Peyer's patch (tissue), 4 donors: Measurements from ENCODE around the gene SERPINA4. TPM values are rescaled to one million over a fixed set of nuclear protein-coding genes. Genes with fewer than 3 reads are reported as not detected.

Experiments
- DNase-seq, 3 donors: peaks; one replicate each; pipeline ENCODE4 v3.0.0-alpha.2; 2017 to 2019
- H3K27ac ChIP-seq, 4 donors: fragments of 200-600 bp; sonication (generic); one replicate each; pipeline ENCODE4 v1.5.1; 2016 to 2019
- H3K27me3 ChIP-seq, 2 donors: fragments of 200-600 bp; sonication (generic); one replicate each; pipeline ENCODE4 v1.5.1; 2019
- H3K36me3 ChIP-seq, 3 donors: fragments of 200-600 bp; sonication (generic); one replicate each; pipeline ENCODE4 v1.5.1; 2016 to 2019
- H3K4me1 ChIP-seq, 4 donors: fragments of 200-600 bp; sonication (generic); one replicate each; pipeline ENCODE4 v1.5.1; 2016 to 2019
- H3K4me3 ChIP-seq, 4 donors: fragments of 200-600 bp; sonication (generic); 1 replicate in 3 of 4; 2 replicates in 1 of 4; pipeline ENCODE4 v1.5.1; 2016 to 2019; ENCODE audit warnings: mild to moderate bottlenecking in 1 of 4
- H3K9me3 ChIP-seq, 4 donors: fragments of 200-600 bp; sonication (generic); one replicate each; pipeline ENCODE4 v1.5.1; 2016 to 2019; ENCODE audit warnings: mild to moderate bottlenecking in 1 of 4
- POLR2A ChIP-seq, 2 donors: fragments of 450-650 bp; IDR thresholded peaks; one replicate each; pipeline ENCODE4 v1.5.1; 2017; ENCODE audit warnings: antibody characterized with exemption in 2 of 2, mild to moderate bottlenecking in 2 of 2, moderate library complexity in 2 of 2
- total RNA-seq, 4 donors: library from RNA; depleted of rRNA; stranded (reverse); fragments of >200 nt; gene quantifications; one replicate each; pipeline ENCODE4 v1.1.0, GENCODE V29; 2016
- TF ChIP-seq, protein P1 (sequence below), 6 experiments: fragments of 450-650 bp in 4 of 6; fragments of 200-600 bp in 2 of 6; sonication (generic) in 1 of 6; IDR thresholded peaks; one replicate each; pipeline ENCODE4 v1.5.1; 2017 to 2019; ENCODE audit warnings: antibody characterized with exemption in 6 of 6, mild to moderate bottlenecking in 3 of 6, moderate library complexity in 1 of 6

SERPINA4 gene
- total RNA-seq, 4 donors from 2014 or later, result not detected

GRCh38 chr14:94532447-94532846 is 28.8 kb upstream of the SERPINA4 start:
- TF ChIP-seq, protein P1, sequence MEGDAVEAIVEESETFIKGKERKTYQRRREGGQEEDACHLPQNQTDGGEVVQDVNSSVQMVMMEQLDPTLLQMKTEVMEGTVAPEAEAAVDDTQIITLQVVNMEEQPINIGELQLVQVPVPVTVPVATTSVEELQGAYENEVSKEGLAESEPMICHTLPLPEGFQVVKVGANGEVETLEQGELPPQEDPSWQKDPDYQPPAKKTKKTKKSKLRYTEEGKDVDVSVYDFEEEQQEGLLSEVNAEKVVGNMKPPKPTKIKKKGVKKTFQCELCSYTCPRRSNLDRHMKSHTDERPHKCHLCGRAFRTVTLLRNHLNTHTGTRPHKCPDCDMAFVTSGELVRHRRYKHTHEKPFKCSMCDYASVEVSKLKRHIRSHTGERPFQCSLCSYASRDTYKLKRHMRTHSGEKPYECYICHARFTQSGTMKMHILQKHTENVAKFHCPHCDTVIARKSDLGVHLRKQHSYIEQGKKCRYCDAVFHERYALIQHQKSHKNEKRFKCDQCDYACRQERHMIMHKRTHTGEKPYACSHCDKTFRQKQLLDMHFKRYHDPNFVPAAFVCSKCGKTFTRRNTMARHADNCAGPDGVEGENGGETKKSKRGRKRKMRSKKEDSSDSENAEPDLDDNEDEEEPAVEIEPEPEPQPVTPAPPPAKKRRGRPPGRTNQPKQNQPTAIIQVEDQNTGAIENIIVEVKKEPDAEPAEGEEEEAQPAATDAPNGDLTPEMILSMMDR (IDR thresholded peaks at IDR 0.05), result no peak
- TF ChIP-seq POLR2A (IDR thresholded peaks at IDR 0.05), result no peak
- DNase-seq, result no peak
- Histone ChIP-seq H3K9me3 (no peaks in the 10 kb centered on the region), H3K27ac (no peak overlapping the region), H3K4me1 (no peaks in the 10 kb centered on the region), H3K36me3 (no peaks in the 10 kb centered on the region), H3K4me3 (no peak overlapping the region), H3K27me3 (no peaks in the 10 kb centered on the region)

DNA sequence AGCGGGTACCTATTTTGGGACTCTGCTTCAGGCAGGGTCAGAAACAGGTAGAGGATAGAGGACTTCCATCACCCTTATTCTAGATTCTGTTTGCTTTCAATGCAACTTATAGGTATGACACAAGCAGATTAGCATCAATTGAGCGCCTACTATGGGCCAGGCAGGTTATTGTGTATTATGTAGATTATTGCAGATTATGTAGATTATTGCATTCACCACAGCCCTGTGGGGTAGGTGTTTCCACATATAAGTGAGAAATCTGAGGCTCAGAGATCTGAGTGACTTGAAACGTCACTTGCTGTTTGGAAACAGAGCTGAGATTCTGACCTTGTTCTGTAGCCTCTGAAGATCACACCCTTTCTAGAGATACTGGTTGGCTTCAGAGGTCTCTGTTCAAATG is 25.7 kb upstream of the SERPINA4 start:
- no peaks in the 10 kb centered on the region for H3K4me1 ChIP-seq
- TF ChIP-seq POLR2A (IDR thresholded peaks at IDR 0.05), result no peak
- TF ChIP-seq, protein P1 (IDR thresholded peaks at IDR 0.05), result no peak
- DNase-seq, result no peak
- no peak overlapping the region for H3K4me3 ChIP-seq
- no peak overlapping the region for H3K27ac ChIP-seq
- H3K9me3 ChIP-seq, result no peaks in the 10 kb centered on the region
- no peaks in the 10 kb centered on the region for H3K27me3 ChIP-seq
- no peaks in the 10 kb centered on the region for H3K36me3 ChIP-seq

GRCh38 chr14:94536836-94537235 is 24.4 kb upstream of the SERPINA4 start:
- Histone ChIP-seq H3K27ac (no peak overlapping the region), H3K4me1 (no peaks in the 10 kb centered on the region), H3K27me3 (no peaks in the 10 kb centered on the region), H3K36me3 (no peaks in the 10 kb centered on the region), H3K9me3 (no peaks in the 10 kb centered on the region), H3K4me3 (no peak overlapping the region)
- TF ChIP-seq, protein P1 (IDR thresholded peaks at IDR 0.05), result no peak
- no peak for TF ChIP-seq POLR2A (IDR thresholded peaks at IDR 0.05)
- no peak for DNase-seq

DNA sequence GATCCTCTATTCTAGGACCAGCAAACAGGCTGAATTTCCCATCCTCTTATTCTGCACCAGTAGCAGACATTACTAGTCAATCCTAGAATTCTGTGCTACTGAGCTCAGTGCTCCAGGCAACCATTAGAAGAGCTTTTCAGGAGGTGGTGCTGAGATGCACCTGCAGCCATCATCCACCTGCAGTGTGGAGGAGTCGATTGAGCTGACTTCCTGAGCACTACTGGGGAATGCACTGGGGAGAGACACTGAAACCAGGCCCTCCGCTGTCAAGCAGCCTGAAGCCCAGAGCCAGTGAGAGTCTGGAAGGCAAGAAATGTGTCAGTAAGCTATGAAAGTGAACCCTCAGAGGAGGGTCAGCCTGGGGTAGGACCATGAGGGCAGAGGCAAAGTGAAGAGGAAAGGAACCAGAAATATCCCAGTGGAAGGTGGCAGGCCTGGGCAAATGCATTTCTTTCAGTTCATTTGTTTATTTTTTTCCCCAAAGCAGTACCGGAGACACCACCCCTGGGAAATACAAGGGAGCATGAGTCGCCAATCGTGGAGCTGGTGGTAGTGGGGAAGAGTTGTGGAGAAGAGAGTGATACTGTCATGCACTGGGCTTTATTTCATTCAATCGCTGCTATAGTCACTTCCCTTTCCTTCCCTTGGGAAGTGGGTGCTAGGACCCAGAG is 23.0 kb upstream of the SERPINA4 start:
- Histone ChIP-seq H3K9me3 (no peaks in the 10 kb centered on the region), H3K4me3 (no peak overlapping the region), H3K27me3 (no peaks in the 10 kb centered on the region), H3K4me1 (no peaks in the 10 kb centered on the region), H3K27ac (no peak overlapping the region), H3K36me3 (no peaks in the 10 kb centered on the region)
- no peak for TF ChIP-seq POLR2A (IDR thresholded peaks at IDR 0.05)
- TF ChIP-seq, protein P1 (IDR thresholded peaks at IDR 0.05), result no peak
- DNase-seq, result peak in 1 of 3 donors; percentile 9

GRCh38 chr14:94539181-94539580 is 22.1 kb upstream of the SERPINA4 start:
- H3K27ac ChIP-seq, result no peak overlapping the region
- H3K27me3 ChIP-seq, result no peaks in the 10 kb centered on the region
- H3K4me1 ChIP-seq, result no peaks in the 10 kb centered on the region
- no peaks in the 10 kb centered on the region for H3K9me3 ChIP-seq
- no peak overlapping the region for H3K4me3 ChIP-seq
- DNase-seq, result no peak
- TF ChIP-seq, protein P1 (IDR thresholded peaks at IDR 0.05), result no peak
- no peak for TF ChIP-seq POLR2A (IDR thresholded peaks at IDR 0.05)
- no peaks in the 10 kb centered on the region for H3K36me3 ChIP-seq
